Smooth muscle cell (in vitro differentiated cells): Measurements from ENCODE around the gene DDX27. TPM values are rescaled to one million over a fixed set of nuclear protein-coding genes. Genes with fewer than 3 reads are reported as not detected.

Source experiments
- DNase-seq: peaks from one replicate; lab custom pipeline; 2025; ENCODE audit not compliant: unreplicated experiment; lab: John Stamatoyannopoulos, UW
- H2AFZ ChIP-seq: fragments of 200-600 bp; sonication (generic); 2 replicates; pipeline ENCODE4 v1.6.0; 2016; ENCODE audit warnings: antibody characterized with exemption, low read depth, mild to moderate bottlenecking
- H3F3A ChIP-seq: fragments of 200-600 bp; sonication (generic); 2 replicates; pipeline ENCODE4 v1.6.0; 2017; ENCODE audit warnings: antibody characterized with exemption, low read depth
- H3K27ac ChIP-seq: fragments of 200-600 bp; sonication (generic); 2 replicates; pipeline ENCODE4 v1.5.1; 2016; ENCODE audit warnings: low read depth, mild to moderate bottlenecking
- H3K27me3 ChIP-seq: fragments of 200-600 bp; sonication (generic); 2 replicates; pipeline ENCODE4 v1.6.1; 2016; ENCODE audit warnings: low read depth, mild to moderate bottlenecking
- H3K36me3 ChIP-seq: fragments of 200-600 bp; sonication (generic); 2 replicates; pipeline ENCODE4 v1.5.1; 2016; ENCODE audit warnings: low read depth
- H3K4me1 ChIP-seq: fragments of 200-600 bp; sonication (generic); 2 replicates; pipeline ENCODE4 v1.5.1; 2016; ENCODE audit warnings: low read depth
- H3K4me2 ChIP-seq: fragments of 200-600 bp; sonication (generic); 2 replicates; pipeline ENCODE4 v1.6.0; 2016; ENCODE audit warnings: mild to moderate bottlenecking
- H3K4me3 ChIP-seq: fragments of 200-600 bp; sonication (generic); 2 replicates; pipeline ENCODE4 v1.5.1; 2016; ENCODE audit warnings: mild to moderate bottlenecking
- H3K79me2 ChIP-seq: fragments of 200-600 bp; sonication (generic); 2 replicates; pipeline ENCODE4 v1.6.0; 2016; ENCODE audit warnings: low read depth, mild to moderate bottlenecking
- H3K9ac ChIP-seq: fragments of 200-600 bp; sonication (generic); 2 replicates; pipeline ENCODE4 v1.6.0; 2016; ENCODE audit warnings: low read depth
- H3K9me3 ChIP-seq: fragments of 200-600 bp; sonication (generic); replicated peaks from 2 replicates; pipeline ENCODE4 v1.5.1; 2016; ENCODE audit warnings: low read depth
- H4K20me1 ChIP-seq: fragments of 200-600 bp; sonication (generic); 2 replicates; pipeline ENCODE4 v1.6.0; 2016; ENCODE audit warnings: low read depth
- CTCF ChIP-seq: fragments of 200-600 bp; sonication (generic); IDR thresholded peaks from 2 replicates; pipeline ENCODE4 v1.5.1; 2017; ENCODE audit warnings: borderline replicate concordance, mild to moderate bottlenecking, antibody characterized with exemption; ENCODE audit not compliant: insufficient read depth, poor library complexity, severe bottlenecking
- WGBS: methylation state at CpG from one replicate; pipeline ENCODE4 v1.1.7; 2016; ENCODE audit warnings: low lambda C conversion rate; 5-methylcytosine and 5-hydroxymethylcytosine counted together
- polyA plus RNA-seq: library from polyadenylated mRNA; unstranded; fragments of >200 nt; fragmentation: Nextera tagmentation; extraction: Ambion mirVana; gene quantifications from 2 replicates; pipeline ENCODE4 v1.2.1, GENCODE V29; 2016
- total RNA-seq: library from RNA; depleted of rRNA; stranded (reverse); fragments of >200 nt; gene quantifications from 2 replicates; pipeline ENCODE4 v1.2.3, GENCODE V29; 2014

The DDX27 gene
- total and polyA plus RNA-seq, 2 experiments from 2014 or later, result 19.6 to 28.3 TPM

DNA sequence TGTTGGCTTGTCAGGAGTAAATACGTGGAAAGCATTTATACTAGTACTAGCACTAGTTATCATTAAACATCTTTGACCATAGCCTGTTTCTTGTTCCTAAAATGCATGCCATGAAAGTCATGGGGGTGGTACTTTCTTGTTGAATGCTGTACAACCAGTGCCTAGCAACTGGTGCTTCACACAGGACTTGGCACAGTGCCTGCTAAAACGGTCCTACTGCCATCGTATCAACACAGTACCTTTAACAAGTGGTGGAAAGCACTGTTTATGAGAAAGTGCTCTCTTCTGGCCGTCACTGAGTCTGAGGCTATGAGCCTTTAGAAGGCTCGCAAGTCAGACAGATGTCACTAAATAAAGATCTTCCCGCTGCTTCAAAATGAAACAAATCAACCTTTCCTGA, 37.0 kb downstream of the DDX27 start:
- DNase-seq, result no peak
- Histone ChIP-seq H3F3A (peaks cover 2% of the 10 kb centered on the region), H3K79me2 (no peaks in the 10 kb centered on the region), H3K36me3 (peaks cover 49% of the 10 kb centered on the region), H3K9me3 (no peaks in the 10 kb centered on the region), H3K27me3 (no peaks in the 10 kb centered on the region), H2AFZ (no peak overlapping the region), H3K4me1 (no peaks in the 10 kb centered on the region), H4K20me1 (peaks cover 5% of the 10 kb centered on the region), H3K9ac (no peak overlapping the region), H3K4me2 (no peak overlapping the region), H3K4me3 (no peak overlapping the region), H3K27ac (no peak overlapping the region)
- no peak for TF ChIP-seq CTCF
- WGBS, result 94% methylated on average over 6 of the region's 6 CpGs

DNA sequence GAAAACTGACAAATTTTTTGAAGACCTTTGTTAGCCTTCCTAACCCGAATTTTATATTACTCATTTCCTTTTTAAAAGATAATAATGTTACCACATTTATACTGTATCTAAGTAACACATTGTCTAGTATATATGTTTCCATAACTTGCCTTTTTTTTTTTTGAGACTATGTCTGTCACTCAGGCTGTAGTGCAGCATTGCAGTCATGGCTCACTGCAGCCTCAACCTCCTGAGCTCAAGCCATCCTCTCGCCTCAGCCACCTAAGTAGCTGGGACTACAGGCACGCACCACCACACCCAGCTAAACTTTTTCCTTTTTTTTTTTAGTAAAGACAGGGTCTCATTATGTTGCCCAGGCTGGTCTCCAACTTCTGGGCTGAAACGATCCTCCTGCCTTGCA, 40.1 kb downstream of the DDX27 start:
- Histone ChIP-seq H3K4me2 (no peak overlapping the region), H3K4me3 (no peak overlapping the region), H3F3A (no peaks in the 10 kb centered on the region), H3K9ac (no peak overlapping the region), H3K27ac (no peak overlapping the region), H3K27me3 (no peaks in the 10 kb centered on the region), H4K20me1 (peaks cover 15% of the 10 kb centered on the region), H2AFZ (no peak overlapping the region), H3K36me3 (peaks cover 45% of the 10 kb centered on the region), H3K79me2 (peaks cover 2% of the 10 kb centered on the region), H3K4me1 (no peaks in the 10 kb centered on the region), H3K9me3 (no peaks in the 10 kb centered on the region)
- 82% methylated on average over 4 of the region's 4 CpGs for WGBS
- no peak for DNase-seq
- TF ChIP-seq CTCF, result no peak

- H3K9ac ChIP-seq, result no peak overlapping the region
- no peaks in the 10 kb centered on the region for H3K27me3 ChIP-seq
- H3K9me3 ChIP-seq, result no peaks in the 10 kb centered on the region
- H3K4me3 ChIP-seq, result no peak overlapping the region
- no peak for DNase-seq
- no peaks in the 10 kb centered on the region for H3F3A ChIP-seq
- no peak overlapping the region for H3K27ac ChIP-seq
- 100% methylated on average over 2 of the region's 2 CpGs for WGBS
- H3K4me1 ChIP-seq, result no peaks in the 10 kb centered on the region
- H3K79me2 ChIP-seq, result peaks cover 7% of the 10 kb centered on the region
- peaks cover 42% of the 10 kb centered on the region for H3K36me3 ChIP-seq
- TF ChIP-seq CTCF, result no peak
- H4K20me1 ChIP-seq, result peaks cover 20% of the 10 kb centered on the region
- no peak overlapping the region for H3K4me2 ChIP-seq
- no peak overlapping the region for H2AFZ ChIP-seq
These were observed 40.6 kb downstream of the DDX27 start for GRCh38 chr20:49259799-49260198.

DNA sequence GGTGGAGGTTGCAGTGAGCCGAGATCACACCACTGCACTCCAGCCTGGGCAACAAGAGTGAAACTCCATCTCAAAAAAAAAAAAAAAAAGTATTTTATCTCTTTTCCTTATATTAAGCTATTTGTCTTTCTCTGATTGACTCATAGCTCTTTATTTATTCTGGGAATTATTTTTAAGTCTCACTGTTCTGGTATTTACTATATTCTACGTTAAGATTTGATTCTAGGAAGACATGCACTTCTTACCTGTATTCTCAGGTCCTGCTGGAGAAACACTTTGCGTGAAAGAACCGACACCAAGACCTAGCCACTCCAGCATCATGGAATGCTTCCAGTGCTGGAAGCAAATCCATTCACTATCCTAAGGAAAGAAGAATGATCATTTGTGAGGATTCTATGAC, 41.0 kb downstream of the DDX27 start:
- 98% methylated on average over 4 of the region's 4 CpGs for WGBS
- TF ChIP-seq CTCF, result no peak
- Histone ChIP-seq H3K9ac (no peak overlapping the region), H2AFZ (no peak overlapping the region), H3K9me3 (no peaks in the 10 kb centered on the region), H4K20me1 (peaks cover 25% of the 10 kb centered on the region), H3K36me3 (peaks cover 45% of the 10 kb centered on the region), H3K4me3 (no peak overlapping the region), H3K4me1 (no peaks in the 10 kb centered on the region), H3K4me2 (no peak overlapping the region), H3K79me2 (peaks cover 11% of the 10 kb centered on the region), H3K27me3 (no peaks in the 10 kb centered on the region), H3F3A (no peaks in the 10 kb centered on the region), H3K27ac (no peak overlapping the region)
- DNase-seq, result no peak
